Epidermal melanocyte (primary cell): ENCODE results near the gene SYT13.

ENCODE experiments used
- DNase-seq: peaks from one replicate; pipeline ENCODE4 v3.0.0; 2011; ENCODE audit warnings: low spot score; ENCODE audit not compliant: insufficient read length

The SYT13 gene

DNA sequence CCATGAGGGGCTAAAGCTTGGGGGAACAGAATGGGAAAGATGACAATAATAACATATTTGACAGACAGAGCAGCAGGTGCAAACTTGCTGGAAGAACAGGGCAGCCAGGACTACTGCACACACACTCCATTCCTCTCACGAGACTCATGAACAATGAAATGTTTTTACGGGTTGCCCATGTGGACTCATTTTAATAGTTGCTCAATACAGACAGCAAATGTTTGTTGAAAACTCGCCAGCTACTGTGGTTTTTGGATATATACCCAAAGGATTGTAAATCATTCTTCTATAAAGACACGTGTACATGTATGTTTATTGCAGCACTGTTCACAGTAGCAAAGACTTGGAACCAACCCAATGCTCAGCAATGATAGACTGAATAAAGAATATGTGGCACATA lies 10.3 kb downstream of the SYT13 start:
- DNase-seq, result no peak

DNA sequence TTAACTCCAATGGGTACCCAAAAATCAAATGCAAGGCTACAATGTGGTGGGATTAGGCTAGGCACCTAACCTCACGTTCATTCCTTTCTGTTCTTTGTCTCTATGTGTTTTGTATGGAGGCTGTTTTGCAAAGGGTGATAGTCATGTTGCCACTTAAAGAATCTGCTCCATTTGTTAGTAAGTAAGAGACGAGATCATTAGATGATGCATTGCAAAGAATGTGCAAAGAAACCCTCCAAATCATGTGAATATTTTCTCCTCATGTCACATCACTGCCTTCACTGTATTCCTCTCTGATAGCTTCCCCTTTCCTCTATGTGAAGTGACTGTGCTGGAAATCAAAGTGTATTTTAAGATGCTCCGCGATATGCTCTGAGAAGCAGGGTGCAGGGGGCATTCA lies 11.9 kb downstream of the SYT13 start:
- DNase-seq, result no peak

DNA sequence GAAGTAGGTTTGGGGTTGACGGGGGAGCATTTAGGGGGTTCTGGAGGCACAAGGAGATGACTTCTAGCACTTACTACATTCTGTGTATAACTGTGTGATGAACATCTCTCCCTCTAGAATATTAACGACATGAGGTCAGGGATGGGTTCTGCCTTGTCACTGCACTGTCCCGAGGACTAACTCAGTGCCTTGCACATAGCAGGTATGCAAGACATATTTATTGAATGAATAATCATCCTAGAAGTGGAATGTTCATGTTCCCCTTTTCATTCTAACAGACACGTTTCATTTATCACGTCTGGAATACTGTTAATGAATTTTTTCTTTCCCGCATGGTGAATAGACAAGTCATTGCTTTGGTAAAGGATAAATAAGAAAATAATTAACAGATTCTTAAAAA lies 12.6 kb downstream of the SYT13 start:
- no peak for DNase-seq

DNA sequence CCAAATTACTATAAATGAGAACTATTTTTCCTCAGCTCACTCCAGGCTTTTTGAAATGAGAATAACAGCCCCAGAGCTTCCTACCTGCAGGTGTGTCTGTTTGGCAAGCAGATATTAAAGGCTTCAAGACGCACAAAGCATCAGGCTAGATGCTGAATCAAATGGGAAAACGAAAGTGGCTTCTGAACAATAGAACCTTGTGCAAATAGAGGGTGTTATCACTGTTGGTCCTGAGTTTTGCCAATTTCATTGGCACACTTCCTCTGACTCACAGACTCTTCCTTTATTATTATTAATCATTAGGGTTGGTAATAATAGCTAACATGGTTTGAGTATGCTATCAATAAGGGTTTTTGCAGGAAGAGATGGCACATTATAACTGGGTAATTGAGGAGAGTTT lies 13.4 kb downstream of the SYT13 start:
- no peak for DNase-seq

DNA sequence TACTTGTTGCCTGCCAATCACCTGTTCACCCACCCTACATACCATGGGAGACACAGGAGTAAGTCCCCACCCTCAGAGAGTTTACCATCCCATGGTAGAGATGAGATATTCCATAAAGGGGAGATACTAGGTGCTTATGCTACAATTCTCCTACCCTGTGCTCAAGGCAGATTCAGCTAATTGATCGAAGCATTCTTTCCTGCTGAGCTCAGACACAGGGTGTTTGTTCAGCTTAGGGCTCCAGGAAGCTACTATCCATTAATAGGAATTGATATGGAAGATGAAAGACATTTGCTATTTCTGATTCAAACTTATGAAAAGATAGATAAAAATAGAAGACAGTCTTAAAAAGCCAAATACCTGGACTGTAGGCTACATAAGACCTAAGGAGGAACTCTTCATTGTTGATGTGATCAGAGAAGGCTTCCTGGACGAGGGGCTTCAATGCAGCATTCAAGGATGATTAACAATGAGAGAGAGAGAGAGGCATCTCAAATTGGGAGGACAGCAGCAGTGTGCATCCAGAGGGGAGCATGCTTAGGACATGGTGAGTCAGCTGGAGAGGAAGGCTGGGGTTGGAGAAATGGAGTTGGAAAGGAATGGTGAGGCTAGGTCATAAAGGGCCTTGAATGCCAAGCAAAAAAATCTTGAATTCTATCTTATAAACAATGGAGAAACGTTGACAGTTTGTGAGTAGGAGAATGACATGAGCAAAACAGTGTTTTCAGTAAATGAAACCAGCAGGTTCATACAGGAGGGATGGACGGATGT lies 15.0 kb downstream of the SYT13 start:
- no peak for DNase-seq

DNA sequence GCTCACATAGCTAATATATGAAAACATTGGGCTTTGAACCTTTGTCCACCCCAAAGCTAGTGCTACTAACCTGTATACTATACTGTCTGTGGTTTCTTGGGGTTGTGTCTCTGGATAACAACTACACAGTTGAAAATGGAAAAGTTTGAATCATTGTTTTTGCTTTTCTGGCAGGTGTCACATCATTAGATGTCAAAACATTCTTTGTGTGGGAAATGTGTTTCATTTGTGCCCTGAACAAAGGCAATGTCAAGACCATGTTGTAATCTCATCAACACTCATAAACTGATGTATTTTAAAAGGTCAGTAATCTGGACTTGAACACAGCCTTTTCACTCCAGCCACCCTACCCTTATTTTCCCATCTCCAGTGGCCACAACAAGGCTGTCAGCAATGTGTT lies 16.5 kb downstream of the SYT13 start:
- no peak for DNase-seq

DNA sequence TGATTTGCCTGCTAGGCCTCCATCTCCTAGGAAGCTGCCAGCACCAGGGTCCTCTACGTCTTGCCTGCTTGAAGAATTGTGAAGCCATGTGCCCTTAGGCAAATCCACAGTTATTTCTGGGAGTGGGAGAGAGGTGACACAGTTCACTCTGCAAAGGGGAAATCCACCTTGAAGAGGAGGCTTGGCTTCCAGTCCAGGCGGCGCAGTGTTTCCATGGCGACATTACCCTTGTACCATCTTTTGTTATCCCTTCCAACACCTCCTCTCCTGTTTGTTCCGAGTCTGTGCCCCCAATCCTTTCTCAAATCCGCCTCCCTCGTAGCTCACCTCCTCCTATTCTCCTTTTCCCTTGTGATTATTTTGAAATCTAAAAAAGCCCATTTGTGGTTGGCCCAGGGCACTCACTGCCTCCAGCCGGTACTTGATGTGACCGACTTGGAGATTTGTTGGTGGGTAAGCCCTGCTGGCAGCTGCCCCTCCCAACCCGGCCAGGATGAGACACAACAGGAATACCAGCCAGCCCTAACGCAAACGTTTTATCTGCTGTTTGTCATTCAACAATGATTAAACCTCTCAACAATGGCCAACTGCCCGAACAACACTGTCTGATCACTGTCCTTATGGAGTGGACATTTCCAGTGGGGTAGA lies 18.4 kb downstream of the SYT13 start:
- no peak for DNase-seq

DNA sequence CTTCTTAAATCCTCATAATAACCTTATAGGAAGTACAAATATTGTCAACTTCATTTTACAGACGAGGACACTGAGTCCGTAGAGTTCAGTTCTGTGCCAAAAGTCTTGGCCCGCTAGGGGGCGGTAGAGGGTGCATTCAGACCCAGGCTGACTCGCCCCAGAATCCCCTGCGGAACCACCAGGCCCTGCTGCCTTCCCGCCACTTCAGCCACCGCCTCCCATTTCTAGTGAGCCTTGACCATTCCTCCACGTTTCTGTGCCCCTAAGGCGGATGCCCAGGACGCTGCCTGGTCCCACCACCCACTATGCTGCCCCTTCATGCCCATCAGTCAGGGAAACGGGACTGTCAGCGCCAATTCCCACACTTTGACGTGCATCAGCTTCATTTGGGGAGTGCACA lies 19.1 kb downstream of the SYT13 start:
- DNase-seq, result no peak

DNA sequence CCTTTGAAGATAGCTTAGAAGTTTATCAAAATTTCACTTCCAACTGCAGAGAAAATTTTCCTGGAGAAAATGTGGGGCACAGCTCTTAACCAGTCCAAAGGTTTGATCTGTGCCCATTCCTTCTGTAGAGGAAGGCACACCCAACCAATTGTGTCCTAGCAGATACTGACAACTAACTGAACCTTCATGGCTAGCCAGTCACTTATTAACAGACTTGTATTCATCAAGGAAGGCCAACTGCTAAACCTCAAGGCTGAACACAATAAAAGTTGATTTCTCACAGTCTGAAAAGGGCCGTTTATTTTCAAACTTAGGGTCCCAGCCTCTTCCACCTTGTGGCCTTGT lies 19.5 kb downstream of the SYT13 start:
- no peak for DNase-seq

DNA sequence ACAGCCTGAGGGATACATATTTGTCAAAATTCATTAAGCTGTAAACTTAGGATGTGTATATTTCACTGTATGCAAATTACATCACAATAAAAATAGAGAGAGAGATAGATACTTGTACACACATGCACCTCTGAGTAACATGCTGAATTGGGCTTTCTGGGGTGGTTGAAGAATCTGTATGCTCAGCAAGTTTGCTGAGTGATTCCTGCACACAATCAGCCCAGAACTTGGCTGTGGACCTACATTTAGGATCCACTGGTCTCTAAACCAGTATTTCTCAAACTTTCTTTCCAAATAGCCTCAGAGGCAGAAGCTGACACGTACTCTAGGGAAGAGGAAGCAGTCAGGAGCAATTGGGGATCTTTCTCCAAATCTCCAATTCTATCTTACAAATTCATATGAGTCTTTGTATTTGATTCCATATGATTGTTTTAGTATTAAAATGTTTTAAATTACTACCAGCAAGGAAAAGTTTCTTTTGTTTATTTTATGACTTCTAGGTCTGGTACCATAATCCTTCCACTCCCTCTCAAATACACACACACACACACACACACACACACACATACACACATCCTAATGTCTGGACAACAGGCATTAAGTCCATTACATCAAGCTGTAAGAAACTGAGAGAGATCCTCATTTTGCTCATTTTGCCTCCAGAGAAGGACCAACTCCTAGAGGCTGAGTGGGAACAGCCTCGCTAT lies 20.0 kb downstream of the SYT13 start:
- DNase-seq, result no peak

DNA sequence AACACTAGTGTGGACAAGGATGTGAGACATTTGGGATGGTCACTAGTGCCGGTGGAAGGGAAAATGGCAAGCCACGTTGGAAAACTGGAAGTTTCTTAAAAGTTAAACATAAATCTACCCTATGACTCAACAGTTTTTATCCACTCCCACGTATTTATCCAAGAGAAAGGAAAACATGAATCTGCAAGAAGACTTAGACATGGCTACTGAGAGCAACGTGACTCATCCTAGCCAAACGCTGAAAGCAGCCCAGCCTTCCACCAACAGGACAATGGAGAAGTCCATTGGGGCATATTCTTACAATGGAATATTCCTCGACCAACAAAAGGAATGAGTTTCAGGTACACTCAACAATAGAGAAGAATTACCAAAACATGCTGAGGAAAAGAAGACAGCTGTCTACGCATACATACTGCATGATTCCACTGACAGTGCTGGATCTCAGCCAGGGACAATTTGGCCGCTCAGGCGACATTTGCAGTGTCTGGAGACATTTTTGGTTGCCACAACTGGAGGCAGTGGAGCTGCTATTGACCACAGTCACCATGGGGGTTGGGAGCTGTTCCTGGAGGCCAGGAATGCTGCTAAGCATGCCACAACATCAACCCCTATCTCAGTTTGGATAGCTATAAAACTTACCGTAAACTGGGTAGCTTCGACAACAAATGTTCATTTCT lies 21.2 kb downstream of the SYT13 start:
- no peak for DNase-seq

DNA sequence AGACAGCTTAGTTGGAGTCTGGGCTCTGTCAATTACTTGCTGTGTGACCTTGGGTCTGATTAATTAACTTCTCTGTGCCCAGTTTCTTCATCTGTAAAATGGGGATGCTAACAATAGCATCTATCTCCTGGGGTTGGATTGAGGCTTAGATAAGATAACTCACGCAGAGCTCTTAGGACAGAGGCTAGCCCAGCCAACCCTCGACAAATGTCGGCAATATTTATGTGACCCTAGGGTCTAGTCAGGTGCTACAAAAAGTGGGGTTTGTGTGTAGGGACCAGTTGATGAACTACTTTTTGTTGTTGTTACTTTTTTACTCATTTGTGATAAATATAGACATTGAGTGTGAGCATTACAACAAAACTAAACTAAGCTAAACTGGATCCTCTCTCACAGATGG lies 22.4 kb downstream of the SYT13 start:
- no peak for DNase-seq

DNA sequence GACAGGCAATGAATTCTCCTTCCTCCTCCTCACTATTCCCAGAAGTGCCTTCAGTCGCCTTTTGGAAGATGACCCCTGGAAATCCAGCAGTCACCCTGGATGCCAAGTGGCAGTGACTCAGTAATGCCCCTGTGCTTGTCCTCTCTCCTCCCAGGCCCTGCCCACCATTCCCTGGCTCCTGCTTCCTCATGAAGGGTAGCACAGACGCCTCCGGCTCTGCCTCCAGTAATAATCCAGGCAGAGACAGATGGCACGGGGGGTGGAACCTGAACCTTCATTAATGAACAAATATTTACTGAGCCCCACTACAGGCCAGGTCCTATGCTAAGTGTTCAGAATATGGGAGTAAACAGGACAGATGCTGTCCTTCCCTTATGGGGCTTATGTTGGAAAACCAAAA lies 23.2 kb downstream of the SYT13 start:
- DNase-seq, result no peak

DNA sequence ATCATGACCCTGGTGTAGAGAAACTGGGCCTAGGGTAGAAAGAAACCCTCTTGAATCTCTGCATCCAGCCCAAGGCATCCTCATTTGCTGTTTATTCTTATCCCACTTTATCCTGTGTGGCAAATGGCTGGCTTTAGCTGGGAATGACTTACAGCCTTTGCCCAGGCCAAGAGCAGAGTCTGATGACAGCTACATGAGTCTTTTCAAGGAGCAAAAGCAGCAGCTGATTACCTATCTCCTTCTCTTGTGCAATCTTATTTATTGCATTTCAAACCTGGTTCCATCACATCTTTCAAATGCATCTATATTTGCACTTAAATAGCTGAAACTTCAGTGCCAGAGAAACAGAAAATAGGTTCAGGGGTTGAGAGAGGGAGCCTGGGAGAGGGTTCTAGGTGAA lies 26.1 kb downstream of the SYT13 start:
- DNase-seq, result no peak

DNA sequence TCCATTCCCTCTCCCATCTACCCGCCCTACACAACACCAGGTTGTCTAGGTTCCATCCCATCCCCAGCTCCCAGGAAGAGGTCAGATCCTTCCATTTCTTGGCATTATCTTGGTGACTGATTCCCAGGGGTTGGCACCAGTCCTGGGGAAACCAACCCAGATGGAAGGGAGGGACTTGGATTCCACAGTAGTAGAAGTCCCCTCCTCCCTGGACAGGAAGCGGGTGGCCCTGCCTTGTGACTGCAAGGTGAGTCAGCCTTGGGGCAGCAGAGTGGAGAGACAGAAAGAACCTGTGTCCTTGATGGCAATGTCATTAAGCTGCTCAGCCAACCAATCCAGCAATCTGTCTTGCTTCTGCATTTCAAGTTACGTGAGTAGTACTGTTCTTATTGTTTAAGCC lies 26.5 kb downstream of the SYT13 start:
- DNase-seq, result no peak

DNA sequence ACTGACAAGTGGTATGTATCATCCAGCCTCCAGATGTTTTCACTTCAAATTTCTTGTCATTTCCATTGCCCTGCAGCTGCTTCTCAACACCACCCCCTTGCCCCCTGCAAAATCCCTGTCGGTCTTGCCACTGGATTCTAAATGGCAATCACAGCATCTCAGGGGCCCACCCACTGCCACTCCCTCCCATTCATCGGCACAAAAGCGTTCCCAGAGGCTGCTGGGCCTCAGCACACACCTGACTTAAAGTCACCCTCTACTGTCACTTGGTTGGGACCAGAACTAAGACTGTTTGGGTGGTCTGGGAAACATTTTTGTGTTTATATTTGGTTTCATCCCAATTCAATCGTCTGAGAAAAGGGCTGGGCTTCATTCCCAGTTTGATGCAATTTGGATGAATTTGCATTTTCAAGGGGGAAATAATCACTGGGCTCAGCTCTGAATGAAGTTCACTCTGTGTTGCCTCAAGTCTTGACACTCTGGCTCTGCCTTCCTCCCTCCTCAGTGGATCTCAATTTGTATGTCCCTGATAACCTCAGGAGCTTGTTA lies 27.1 kb downstream of the SYT13 start:
- no peak for DNase-seq

DNA sequence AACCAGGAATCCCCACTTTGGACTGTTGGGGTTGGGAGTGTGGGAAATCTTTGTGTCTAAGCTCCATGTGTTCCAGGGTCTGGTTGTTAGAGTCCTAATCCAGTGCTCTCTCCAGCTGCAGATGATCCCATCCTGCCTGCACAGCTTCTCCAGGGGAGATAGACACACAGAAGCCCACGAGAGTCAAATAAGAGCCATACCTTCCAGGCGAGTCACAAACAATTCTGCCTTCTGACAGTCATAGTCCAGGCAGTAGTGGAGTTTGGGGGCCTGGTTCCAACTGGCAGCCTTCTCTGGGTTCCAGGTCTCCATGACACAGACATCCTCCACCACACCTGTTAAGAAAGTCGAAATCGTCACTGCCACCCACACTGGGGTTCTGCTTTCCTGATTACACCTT lies 32.1 kb downstream of the SYT13 start:
- DNase-seq, result no peak

DNA sequence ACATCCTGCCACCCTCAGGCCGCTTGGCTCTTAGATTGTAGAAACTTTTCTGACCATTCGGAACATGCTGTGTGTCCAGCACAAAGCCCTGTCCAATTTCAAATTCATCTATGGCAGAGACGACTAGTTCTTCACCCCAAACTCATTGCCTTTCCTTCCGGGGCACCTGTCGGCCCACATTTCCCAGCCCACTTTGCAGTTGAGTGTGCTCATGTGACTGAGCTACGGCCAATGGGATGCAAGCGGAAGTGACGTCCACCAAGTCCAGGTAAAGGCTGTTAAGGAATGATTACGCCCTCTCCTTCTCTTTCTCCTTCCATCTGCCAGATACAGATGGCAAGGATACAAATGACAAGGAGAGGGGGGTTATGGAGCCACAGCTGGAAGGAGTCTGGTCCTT lies 32.5 kb downstream of the SYT13 start:
- no peak for DNase-seq

DNA sequence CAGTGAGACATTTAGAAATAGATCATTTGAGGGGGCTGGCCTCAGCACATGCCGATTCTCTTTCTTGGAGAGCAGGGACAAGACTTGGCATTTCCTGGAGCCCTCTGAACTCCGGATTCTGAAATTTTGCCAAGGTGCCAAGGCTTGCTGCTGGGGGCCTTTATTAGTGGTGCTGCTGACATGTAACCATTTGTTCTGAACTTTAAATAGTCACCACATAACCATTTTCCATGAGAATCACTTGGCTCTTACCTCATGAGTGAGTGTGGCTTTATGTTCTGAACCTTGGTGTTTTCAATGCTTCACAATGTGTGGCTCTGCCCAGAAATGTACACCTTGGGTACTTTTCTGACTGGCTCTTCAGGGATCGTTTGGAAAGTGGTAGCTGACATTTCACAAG lies 33.3 kb downstream of the SYT13 start:
- DNase-seq, result no peak

DNA sequence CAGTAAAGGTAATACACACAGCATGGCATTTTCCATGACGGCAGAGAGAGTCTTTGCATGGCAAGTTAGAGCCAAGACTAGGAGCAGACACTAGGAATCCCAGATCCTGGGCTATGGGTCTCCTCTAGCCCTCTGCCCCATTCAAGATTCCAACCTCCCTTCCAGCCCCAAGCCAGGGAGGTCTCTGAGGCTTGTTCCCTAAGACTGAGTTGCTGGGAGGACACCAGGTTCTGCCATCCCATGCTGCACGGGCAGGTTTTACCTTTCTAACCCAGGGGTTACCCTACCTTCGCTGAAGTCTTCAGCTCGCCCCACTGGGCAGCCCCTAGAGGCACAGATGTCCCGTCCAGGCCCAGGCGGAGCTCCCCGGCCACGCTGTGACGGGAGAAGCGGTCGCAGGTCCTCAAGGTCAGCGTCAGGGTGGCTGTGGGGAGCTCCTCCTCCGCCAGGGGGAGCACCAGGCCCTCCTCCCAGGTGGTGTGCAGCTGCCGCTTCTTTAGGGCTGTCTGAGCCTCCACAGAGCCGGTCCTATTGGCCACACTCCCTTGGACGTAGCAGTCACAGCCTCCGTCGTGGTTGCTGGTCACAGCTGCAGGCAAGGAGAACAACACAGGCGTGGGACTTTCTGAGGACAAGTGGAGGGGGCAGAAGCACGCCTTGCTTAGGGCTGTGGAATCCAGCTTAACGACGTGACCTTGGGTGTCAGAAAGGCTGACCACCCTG lies 33.8 kb downstream of the SYT13 start:
- peak; percentile 57 for DNase-seq

DNA sequence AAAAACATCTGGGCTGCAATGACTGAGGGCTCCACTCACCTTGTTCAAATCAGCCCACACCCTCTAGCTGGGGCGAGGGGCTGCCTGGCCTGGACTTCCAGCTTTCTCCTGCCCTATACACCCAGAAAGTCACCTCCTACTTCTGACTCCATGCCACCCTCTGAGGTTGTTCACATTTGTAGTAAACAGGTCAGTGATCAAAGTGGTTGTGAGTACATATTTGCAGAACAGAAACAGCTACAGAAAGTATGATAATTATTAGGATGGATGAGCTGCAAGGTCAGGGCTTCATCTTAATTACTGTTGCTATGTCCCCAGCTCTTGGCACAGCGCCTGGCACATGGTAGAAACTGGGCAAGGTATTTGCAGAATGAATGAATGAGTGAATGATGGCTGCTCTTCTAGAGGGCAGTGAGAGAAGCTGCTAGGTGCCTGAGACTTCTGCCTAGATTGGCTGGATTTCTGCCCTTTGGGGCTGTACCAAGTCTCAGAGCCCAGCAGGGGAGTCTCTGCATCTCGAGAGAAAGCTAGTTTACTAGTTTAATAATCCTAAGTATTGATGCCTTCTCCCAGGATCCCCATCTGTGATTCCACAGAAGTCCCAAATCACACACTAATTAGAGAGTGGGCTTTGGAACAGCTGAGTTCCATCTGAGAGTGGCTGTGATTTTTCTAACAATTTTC lies 36.0 kb downstream of the SYT13 start:
- no peak for DNase-seq
